HG03064 (cell line): Measurements from ENCODE around the gene GLIS1.

Experiments used
- ATAC-seq: cut with Tn5 transposase; IDR thresholded peaks from one replicate; pipeline ENCODE4 v1.9.1; 2021; ENCODE audit warnings: low read depth; ENCODE audit not compliant: unreplicated experiment

GLIS1 gene

DNA sequence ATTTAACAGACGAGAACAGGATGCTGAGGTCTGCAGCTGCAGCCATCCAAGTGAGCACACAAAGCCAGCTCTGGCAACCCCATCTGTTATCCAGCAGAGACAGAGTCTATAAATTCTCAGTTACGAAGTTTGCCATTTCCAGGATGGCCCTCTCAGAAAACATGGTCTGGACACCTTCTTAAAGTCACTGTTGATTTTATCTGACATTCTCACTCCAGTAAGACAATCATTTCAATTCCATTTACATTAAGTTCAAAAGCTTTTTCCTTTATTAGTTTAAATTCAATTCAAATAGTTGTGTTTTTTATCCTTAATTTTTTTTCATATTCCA is 154.2 kb downstream of the GLIS1 start:
- ATAC-seq, result no peak

DNA sequence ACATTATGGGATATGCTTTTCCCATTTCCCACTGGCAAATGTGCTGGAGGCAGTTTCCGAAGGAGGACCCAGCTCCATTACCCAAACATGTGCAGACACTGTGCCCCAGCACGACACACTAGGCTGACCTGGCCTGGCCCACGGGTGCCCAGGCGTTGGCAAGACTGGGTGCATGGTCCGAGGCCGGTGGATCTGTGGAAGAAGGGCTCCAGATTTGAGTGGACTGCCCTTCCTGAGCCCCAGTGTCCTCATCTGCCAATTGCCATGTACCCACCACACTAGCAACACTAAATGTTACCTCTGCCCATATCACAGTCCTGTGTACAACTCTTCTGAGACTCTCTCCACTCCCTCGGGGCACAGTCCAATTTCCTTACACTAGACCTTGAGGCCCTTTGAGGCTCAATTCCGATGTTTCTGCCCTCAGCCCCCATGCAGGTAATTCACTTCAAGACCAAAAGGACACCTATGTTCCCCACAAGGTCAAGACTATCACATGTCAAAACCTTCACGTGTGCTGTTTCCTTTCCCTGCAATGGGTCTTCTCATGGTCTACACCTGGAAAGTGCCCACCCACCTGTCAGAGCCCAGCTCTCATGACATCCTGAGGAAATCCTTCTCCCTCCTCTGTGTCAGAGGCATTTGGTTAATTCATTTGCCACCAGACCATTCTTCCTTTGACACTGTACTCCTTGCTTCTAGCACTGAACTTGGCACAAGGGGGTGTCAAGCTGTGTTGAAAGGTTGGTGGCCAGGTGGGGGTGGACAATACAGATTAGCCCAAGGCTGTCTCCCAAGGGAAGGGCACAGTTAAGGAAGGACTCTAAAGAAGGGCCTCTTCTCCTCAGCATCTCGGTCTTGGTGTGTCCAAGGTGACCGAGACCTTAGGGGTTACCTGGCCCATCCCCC is 154.8 kb downstream of the GLIS1 start:
- no peak for ATAC-seq

DNA sequence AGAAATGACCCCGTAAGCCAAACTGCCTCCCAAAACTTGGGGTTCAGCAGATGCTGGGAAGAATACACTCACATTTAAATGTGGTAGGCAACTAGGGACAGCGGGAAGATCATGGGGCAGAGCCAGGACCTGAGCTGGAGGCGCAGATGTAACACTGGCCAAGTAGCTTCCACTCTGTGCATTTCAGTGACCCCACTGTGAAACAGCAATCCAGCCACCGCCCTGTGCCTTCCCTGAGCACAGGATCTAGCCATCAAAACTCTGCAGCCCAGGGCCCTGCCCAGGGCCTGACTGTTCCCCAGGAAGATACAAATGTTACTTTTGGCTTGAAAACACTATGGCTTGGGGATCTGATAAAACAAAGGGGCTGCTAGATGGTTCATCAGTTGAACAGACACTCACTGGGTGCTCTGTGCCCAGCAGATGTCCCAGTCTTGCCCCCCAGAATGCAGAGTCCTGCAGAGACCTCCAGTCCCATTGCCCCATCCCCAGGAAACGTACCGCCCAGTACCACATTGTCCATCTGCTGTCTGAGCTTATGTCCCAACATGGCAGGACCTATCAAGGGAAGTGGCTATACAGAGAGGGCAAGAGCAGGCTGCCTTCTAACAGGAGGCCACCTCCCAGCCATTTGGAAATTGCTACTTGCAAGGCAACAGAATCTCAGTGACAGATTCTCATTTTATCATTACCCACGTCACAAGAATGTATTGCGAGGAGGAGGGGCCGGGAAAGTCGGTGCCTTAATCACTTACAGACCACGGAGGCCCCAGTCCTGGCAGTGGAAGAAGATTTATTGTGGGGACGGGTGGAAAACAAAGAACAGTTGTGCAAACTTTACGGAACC is 155.7 kb downstream of the GLIS1 start:
- no peak for ATAC-seq

DNA sequence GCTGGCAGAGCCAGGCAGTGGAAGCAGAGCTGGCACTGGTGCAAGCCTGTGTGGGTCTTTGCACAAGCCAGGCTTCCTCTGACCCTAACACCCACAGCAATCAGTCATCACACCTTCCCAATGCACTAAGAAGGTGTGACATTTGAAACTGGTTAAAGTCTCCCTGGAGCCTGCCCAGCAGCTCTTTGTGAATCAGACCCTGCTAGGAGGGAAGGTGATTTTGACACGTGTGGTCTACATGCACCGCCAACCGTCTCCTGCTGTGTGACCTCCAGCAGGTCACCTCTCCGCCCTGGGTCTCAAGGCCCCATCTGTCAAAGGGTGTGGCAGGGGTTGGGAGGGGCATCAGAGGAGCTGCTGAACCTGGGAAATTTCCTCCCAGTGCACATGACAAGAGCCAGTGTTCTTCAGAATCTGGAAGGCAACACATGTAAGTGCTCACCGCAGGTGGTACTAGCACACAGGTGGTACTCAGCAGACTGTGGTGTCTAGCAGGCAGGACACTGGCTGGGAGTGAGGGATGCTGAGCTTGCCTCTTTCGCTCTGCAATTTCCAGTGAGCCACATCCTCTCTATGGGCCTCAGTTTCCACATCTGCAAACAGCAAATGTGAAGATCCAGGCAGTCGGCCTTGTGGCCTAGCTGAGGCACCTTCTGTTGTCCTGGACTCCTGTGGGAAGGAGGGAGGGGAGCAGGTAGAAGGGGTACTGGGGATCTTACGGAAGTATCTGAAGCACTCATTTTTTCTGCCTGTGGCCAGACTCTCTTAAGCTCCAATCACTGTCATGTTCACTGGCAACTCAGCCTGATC is 156.5 kb downstream of the GLIS1 start:
- ATAC-seq, result no peak

DNA sequence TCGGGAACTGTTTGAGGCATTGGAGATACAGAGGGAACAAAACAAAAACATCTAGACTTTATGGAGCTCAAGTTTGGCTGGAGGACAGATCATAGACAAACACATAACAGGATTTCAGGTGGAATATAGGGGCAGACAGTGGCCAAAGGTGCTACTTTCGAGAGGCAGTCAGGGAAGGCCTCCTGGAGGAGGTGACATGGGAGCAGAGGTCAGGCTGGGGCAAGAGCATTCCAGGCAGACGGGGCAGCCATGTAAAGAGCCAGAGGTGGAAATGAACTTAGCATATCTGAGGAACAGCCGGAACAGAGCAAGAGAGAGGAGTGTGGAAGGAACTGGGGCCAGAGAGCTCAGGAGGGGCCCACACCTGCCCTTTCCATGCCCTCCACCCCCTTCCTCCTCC is 157.5 kb downstream of the GLIS1 start:
- ATAC-seq, result no peak

DNA sequence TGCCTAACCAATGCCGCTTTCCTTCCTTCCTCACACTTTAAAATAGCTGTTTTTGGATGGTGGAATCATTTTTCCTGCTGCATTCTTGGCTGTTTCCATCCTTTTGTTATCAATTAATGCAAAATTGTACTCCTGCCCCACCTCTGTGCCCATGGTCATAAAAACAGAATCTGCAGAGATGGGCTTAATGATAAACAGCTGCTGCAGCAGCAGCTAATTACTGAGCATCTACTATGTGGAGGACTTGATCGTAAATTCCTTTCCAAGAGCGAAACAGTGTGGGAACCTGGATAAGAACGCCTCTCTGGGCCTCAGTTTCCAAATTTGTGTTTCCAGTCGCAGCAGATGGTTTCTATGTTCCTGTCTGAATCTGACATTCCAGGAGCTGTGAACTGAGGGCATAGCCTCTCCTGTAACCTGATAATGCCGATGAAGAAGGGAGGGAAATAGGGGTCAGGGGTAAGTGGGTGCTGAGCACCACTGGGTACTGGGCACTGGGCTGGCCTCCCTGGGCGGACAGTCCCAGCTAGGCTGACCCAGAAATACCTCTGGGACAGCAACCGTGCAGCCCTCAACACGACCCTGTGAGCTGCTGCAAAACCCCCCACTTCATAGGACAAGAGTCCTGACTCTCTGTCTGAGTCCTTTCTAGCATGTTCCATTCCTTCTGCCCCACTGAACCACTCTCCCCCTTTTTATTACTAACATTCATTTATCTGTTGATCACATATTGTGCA is 158.1 kb downstream of the GLIS1 start:
- no peak for ATAC-seq

DNA sequence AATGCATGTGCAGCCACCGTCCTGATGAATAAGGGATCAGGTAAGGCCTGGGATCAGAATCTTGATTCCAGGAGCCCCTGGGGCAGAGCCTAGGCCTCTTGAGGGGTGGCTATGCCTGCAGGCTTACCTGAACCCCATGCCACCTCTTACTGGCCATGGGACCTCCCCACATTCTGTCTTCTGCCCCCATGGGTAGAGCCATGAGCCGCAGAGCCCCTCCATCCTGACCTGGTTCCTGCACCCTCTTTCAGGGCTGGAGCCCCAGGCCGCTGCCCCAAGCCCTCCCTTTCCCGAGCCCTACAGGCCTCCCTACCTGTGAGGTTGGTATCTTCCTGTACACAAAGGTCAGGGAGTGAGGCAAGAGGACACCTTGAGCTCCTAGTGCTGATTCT is 159.0 kb downstream of the GLIS1 start:
- ATAC-seq, result no peak

DNA sequence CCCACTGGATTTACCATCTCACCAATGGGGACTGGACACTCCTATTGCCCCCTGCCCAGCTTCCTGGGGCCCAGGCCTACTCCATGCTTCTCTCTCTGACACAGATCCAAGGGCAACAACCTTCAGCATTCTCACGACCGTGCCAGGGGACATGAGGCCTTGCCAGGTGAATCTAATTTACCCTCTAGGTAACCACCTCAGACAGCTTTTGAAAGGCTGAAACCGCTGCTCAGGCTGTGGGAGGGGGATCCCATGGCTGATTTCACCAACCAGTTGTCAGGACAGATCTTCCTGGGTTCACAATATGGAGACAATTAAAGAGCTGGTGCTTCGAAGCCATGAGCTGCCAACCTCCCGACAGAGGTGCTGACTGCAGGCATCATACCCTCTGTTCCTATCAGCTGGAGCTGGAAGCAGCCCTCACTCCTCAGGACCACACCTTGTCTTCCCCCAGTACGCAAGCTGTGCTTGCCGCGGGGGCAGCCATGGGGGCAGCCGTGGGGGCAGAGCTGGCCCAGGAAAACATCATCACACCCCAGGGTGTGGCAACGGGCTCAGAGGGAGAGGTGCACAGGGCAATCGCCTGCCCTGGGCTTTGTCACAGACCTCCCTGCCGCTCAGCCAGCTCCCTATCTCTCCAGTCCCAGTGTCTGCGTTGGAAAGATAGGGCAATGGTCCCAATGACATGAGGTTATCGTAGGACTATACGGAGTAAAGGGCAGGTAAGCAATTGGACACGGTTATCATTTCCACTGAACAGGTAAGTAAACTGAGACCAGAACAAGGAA is 159.5 kb downstream of the GLIS1 start:
- ATAC-seq, result no peak

DNA sequence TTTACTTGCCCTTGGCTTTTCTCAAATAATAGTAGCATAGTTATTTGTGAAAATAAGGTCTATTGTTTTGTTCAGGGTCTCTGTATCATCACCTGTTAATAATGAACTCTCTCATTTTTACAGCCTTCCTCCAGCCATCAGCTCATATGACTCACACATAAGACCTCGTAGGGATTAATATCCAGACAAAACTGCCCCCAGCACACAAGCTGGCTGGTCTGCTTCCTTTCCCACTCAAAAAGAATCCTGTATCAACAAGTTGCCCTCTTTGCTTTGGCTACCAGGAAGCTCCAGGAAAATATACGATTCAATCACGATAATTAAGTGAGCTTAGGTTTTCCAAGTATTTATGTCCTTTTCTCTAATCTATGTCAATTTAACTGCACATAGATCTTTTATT is 160.6 kb downstream of the GLIS1 start:
- no peak for ATAC-seq

DNA sequence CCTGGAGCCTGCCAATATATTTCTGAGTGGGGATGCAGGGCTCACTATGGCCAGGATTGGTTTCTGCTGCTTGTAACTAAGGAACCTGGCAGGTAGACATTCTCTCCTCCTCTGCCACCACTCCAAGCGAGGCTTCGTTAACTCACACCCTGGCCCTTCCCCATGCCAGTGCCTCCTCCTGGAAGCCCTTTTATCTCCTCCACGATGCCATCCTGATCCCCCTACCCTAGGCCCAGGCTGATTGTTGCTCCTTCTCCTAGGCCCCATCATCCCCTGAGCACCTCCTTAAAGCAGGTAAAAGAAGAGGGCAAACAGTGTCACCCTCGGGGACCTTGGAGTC is 161.2 kb downstream of the GLIS1 start:
- ATAC-seq, result no peak

DNA sequence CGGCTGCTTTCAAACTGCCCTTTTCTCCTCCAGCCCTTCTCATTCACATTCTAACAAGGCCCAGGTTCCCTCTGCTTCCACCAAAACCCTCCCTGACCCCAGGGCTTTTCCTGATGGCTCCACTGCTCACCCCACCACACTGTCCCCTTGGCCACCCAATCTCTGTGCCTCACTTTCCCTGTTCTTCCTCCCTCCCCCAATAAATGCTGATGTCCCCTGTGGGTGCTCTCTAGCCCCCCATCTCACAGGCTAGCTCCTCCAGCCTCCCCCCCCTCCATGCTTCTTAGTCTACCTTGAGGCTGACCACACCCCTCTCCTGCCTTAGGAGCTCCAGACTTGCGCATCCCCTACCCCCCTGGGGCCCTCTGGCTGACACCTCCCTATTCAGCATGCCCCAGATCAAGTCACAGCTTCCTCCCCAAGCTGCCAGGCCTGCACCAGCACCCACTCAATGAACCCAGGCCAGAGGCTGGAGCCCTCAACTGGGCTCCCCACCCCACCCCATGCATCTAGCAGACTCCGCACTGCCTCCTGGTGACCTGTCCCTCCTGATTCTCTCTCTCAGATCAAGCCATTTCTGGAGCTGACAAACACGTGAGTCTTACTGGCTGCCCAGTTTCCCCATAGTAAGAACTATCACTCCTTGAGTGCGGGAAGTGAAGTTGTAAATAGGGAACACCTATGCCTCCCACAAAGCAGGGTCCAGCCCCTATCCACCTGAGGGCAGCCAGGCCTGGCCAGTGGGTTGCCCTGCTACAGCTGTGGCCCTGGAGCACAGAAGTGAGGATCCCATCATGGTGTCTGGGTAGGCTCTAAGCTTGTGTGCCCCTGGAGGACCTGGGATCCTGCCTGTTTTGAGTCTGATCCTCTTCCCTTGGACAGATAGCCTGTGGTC is 161.9 kb downstream of the GLIS1 start:
- no peak for ATAC-seq

DNA sequence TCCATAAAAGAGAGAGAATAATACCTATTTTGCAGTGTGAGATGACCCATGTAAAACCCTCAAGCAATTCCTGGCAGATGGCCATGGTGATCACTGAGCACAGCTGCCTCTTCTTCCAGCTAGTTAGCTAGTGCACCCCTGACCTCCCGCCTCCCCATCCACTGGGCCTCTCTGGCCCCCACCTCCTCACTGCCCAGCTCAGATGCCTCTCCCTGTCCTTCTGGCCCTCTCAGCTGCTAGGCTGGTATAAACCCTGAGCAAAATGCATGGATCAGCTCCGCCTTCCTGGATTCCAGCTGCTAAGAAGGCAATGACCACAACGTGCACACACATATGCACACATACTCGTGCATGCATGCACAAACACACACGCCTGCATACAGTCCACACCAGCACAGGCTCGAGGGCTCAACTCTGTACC is 162.6 kb downstream of the GLIS1 start:
- no peak for ATAC-seq

DNA sequence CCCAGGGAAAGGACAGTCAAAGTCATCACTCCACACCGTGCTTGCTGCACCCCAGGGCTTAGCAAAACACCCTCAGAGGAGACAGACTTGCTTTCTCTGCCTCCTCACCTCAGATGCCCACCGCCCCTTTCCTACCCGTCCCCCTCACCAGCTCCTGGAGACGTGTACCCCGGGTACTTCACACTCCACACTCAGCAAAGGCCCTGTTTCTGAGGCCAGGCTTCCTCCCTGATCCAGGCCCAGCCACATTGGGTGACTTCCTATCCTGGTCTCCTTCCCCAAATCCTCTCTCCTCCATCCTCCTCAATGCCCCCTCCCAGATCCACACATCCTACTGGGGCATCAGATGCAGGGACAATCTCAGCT is 163.0 kb downstream of the GLIS1 start:
- no peak for ATAC-seq

DNA sequence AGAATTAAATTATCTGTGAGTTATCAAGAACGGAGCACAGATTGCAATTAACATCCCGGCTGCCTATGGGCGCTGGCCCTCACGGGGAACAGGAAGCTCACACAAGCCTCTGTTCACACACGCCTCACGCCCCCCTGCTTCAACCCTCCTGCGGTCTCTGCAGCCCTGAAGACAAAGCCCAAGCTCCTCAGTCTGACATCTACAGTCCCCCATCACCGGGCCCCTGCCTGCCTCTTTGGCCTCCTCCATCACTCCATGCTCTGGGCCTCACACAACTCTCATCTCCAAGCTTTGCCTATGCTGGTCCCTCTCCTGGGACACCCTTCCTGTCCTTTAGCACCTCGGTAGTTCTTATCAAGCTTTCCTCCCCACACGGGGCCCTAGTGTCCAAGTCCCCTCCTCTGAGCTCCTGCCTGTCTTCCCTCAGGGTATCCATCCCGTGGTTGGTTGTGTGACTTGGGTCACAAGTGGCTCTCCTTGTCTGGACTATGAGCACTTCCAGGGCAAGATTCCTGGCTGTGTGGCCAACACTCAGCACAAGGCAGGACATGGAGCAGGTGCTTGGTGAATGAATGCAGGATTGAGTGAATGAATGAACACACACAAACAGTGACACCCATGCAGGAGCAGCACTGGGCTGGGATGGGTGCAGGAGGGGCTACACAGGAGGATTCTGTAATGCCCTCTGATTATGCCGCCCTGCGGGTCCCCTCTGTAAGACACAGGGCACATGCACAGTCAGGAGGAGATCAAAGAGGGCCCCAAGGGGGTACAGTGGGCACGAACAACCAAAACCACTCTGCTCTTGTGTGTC is 163.6 kb downstream of the GLIS1 start:
- no peak for ATAC-seq

DNA sequence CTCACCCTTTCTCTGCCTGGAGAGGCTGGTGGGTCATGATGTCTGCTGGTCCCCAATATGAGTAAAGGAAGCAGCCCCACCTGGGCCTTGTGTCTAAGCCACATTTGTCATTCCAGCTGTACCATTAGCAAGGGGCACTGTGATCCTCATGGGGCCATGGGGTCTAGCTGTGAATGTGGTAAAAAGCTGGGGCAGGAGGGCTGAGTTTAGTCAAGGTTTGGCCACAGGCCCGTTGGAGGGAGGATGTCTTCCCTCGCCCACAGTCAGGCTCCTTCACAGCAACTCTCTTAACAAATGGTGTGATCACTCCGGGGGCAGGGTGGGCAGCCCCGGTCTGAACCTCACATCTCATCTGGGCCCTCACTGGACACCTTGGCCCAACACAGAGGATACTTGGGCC is 164.3 kb downstream of the GLIS1 start:
- ATAC-seq, result no peak

DNA sequence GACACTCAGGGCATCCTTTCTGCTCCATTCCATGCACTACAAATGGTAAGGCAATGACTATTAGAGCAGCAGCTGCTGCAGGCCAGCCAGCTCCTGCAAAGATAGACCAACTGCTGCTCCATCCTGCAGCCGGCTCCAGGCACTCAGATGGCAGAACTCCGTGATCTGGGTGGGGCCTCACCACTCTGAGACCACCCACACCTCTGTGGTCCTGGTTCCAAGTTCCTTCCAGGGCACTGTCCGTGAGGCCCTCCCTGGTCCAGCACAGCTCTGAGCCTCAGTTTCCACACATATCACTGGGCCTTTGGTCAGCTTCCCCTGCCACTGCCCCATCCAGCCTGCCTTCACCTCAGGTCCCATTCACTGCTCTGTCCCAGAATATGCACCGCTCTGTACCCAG is 165.0 kb downstream of the GLIS1 start:
- no peak for ATAC-seq

DNA sequence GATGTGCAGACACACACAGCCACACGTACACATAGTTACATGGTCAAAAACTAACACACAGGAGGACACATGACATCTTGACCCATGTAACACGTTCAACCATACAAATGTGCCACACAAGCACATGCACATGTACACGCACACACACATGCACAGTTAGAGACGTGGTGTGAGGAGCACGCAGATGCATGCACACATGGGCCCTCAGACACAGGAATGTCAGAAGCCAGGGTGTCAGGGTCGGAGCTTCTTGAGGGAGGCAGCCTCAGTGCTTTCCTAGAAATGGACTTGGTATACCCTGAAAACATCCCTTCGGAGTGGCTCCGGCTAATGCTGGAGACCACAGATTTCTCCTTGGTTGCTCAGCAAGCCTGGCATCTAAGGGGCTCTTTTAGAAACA is 165.4 kb downstream of the GLIS1 start:
- ATAC-seq, result no peak

DNA sequence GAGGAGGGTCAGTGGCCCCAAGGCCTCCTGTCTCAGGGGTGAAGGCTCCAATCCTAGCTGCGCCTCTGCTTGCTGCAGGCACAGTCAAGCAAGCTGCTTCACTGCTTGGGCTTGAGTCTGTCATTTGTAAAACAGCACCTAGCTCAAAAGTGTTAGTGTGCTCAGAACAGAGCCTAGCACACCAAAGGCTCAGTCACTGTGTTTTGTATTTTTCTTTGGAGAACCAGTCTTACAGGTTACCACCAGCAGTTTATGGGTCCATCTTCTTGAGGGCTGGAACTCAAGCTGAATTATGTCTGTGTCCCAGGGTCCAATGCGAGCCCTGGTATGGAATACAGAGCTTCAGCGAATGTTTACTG is 166.2 kb downstream of the GLIS1 start:
- ATAC-seq, result no peak
